ENCODE data around the gene FN1.

DNA sequence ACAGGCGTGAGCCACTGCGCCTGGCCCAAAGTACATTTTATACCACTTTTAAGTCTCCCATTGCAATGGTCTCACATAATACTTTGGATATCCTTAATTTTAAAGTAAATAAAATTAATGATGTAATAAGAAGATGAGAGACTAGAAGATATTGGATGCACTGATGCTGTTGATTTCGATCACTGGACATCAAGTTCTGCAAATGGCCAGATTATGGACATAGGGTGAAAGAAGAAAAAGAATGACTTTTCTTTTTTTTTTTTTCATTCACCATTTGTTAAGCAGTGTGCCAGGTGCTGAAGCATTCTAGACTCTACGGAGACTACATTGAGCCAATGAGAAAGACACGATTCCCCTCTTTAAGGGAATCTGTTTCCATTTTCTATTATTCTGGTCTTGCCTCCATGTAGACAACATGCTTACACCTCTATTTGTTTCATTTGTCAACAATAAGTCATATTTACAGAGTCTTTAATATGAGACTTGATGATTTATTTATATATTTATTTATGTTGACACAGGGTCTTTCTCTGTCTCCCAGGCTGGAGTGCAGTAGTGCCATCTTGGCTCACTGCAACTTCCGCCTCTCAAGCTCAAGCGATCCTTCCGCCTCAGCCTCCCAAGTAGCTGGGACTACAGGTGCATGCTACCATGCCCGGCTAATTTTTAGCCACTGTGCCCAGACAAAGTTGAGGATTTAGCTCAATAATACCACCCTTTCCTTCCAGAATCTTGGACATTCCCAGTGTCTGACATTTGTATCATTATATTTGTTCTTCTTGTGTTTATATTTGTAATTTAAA lies 23.7 kb downstream of the FN1 start:
- TF ChIP-seq, protein P1, sequence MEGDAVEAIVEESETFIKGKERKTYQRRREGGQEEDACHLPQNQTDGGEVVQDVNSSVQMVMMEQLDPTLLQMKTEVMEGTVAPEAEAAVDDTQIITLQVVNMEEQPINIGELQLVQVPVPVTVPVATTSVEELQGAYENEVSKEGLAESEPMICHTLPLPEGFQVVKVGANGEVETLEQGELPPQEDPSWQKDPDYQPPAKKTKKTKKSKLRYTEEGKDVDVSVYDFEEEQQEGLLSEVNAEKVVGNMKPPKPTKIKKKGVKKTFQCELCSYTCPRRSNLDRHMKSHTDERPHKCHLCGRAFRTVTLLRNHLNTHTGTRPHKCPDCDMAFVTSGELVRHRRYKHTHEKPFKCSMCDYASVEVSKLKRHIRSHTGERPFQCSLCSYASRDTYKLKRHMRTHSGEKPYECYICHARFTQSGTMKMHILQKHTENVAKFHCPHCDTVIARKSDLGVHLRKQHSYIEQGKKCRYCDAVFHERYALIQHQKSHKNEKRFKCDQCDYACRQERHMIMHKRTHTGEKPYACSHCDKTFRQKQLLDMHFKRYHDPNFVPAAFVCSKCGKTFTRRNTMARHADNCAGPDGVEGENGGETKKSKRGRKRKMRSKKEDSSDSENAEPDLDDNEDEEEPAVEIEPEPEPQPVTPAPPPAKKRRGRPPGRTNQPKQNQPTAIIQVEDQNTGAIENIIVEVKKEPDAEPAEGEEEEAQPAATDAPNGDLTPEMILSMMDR (IDR thresholded peaks at IDR 0.05), result no peak
- TF ChIP-seq POLR2A (IDR thresholded peaks at IDR 0.05) (no peak), EP300 (IDR thresholded peaks at IDR 0.05) (no peak), POLR2AphosphoS5 (IDR thresholded peaks at IDR 0.05) (no peak)
